PFSK-1 (cell line): ENCODE data around the gene FAM24B.

ENCODE experiments used
- FOXP2 ChIP-seq: optimal IDR thresholded peaks from 2 replicates; pipeline ENCODE3; 2011; ENCODE audit warnings: borderline replicate concordance, control low read depth, inconsistent platforms; ENCODE audit not compliant: insufficient read depth; ENCODE audit errors: extremely low read length, extremely low read depth
- POLR2AphosphoS5 ChIP-seq: IDR thresholded peaks from 2 replicates; pipeline ENCODE4 v1.6.1; 2012; ENCODE audit warnings: low read depth, mild to moderate bottlenecking, control low read depth, low read length, moderate library complexity
- REST ChIP-seq, 2 experiments: IDR thresholded peaks; 2 replicates each; pipeline versions ENCODE4 v1.6.1 to v1.8.0; 2011 to 2012; ENCODE audit warnings: low read depth in 2 of 2, low read length in 2 of 2, control low read depth in 1 of 2, inconsistent platforms in 1 of 2, mild to moderate bottlenecking in 1 of 2, moderate library complexity in 1 of 2; ENCODE audit not compliant: insufficient read depth in 1 of 2
- SIN3A ChIP-seq: IDR thresholded peaks from 2 replicates; pipeline ENCODE4 v1.6.1; 2012; ENCODE audit warnings: mild to moderate bottlenecking, low read length, moderate library complexity, borderline replicate concordance; ENCODE audit not compliant: insufficient read depth
- TAF1 ChIP-seq: IDR thresholded peaks from 2 replicates; pipeline ENCODE4 v1.6.1; 2012; ENCODE audit warnings: low read length, control low read depth, borderline replicate concordance; ENCODE audit not compliant: insufficient read depth

FAM24B gene

GRCh38 chr10:122852261-122852660 is 27.1 kb downstream of the FAM24B start:
- TF ChIP-seq POLR2AphosphoS5: no peak
- TF ChIP-seq FOXP2: no peak
- TF ChIP-seq SIN3A: no peak
- TF ChIP-seq REST (IDR thresholded peaks at IDR 0.05; ENCODE audit: insufficient read depth in 1 of 2, low read depth in 2 of 2, low read length in 2 of 2): no peak
- no peak for TF ChIP-seq TAF1

GRCh38 chr10:122850705-122851640 is 28.4 kb downstream of the FAM24B start:
- TF ChIP-seq FOXP2 (no peak), REST (IDR thresholded peaks at IDR 0.05; ENCODE audit: insufficient read depth in 1 of 2, low read depth in 2 of 2, low read length in 2 of 2) (no peak), POLR2AphosphoS5 (no peak), TAF1 (no peak)

- TF ChIP-seq TAF1 (no peak), REST (IDR thresholded peaks at IDR 0.05; ENCODE audit: insufficient read depth in 1 of 2, low read depth in 2 of 2, low read length in 2 of 2) (peak in 1 of 2 experiments; percentile 60; a peak in 1 of 4 replicates)
These were observed 29.3 kb downstream of the FAM24B start for GRCh38 chr10:122849900-122850605.

- TF ChIP-seq REST (IDR thresholded peaks at IDR 0.05; ENCODE audit: insufficient read depth in 1 of 2, low read depth in 2 of 2, low read length in 2 of 2) (no peak), TAF1 (no peak), FOXP2 (no peak), SIN3A (no peak), POLR2AphosphoS5 (no peak)
These were observed 30.3 kb downstream of the FAM24B start for GRCh38 chr10:122849090-122849489.
